HFFc6 (cell line): ENCODE measurements around the gene PFN2. TPM values are rescaled to one million over a fixed set of nuclear protein-coding genes. Genes with fewer than 3 reads are reported as not detected.

ENCODE experiments used
- DNase-seq: peaks from one replicate; pipeline ENCODE4 v3.0.0-alpha.2; 2018
- H3K27ac Mint-ChIP-seq: 2 replicates; pipeline ENCODE4 v1.8.0; 2020; ENCODE audit warnings: mild to moderate bottlenecking, mixed read lengths
- H3K27me3 Mint-ChIP-seq: 2 replicates; pipeline ENCODE4 v1.8.0; 2021; ENCODE audit warnings: mild to moderate bottlenecking, moderate library complexity, mixed read lengths; ENCODE audit not compliant: insufficient read depth
- H3K36me3 Mint-ChIP-seq: 2 replicates; pipeline ENCODE4 v1.8.0; 2021; ENCODE audit warnings: low read depth, mixed read lengths
- H3K4me1 Mint-ChIP-seq: 2 replicates; pipeline ENCODE4 v1.8.0; 2020; ENCODE audit warnings: low read depth, mixed read lengths
- H3K4me3 Mint-ChIP-seq: 2 replicates; pipeline ENCODE4 v1.8.0; 2020; ENCODE audit warnings: mild to moderate bottlenecking, moderate library complexity, mixed read lengths
- H3K9me3 Mint-ChIP-seq: 2 replicates; pipeline ENCODE4 v1.8.0; 2020; ENCODE audit warnings: mild to moderate bottlenecking, mixed read lengths
- CTCF ChIP-seq: fragments of 200-600 bp; sonication (generic); IDR thresholded peaks from 2 replicates; pipeline ENCODE4 v1.5.0; 2021; ENCODE audit warnings: antibody characterized with exemption, mild to moderate bottlenecking
- total RNA-seq, 6 experiments: library from RNA; stranded (reverse); fragmentation: NEBNext Ultra II Directional; extraction: Animal tissue kit (Norgen Biotek cat#: 25700); gene quantifications; 2 replicates in 1 of 6; 3 replicates in 5 of 6; pipeline ENCODE4 v1.2.3, GENCODE V29; 2021

PFN2 gene
- total RNA-seq, 6 experiments from 2014 or later, result 369 to 470 (median 454) TPM

DNA sequence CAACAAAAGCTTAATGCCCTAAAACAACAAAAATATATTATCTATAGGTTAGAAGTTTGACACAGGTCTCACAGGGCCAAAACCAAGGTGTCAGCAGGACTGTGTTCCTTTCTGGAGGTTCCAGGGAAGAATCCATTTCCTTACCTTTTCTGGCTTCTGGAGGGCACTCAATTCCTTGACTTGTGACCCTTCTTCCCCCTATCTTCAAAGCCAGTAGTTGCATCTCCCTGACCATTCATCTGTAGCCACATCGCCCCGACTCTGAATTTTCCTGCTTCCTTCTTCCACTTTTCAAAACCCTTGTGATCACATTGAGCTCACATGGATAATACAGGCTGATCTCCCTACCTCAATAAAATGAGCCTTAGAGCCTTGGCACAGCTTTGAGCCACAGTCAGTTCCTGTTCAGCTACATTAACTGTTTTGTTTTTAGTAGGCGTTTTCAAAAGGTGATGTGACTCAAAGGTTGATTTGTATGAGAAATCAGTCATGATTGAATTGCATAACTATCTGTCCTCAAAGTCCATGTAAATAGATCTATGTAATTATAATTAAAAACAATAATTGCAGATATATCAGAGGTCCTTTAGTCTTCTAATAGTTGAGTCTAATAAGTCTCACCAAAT lies 12.4 kb downstream of the PFN2 start:
- H3K27ac Mint-ChIP-seq, result no peak overlapping the region

GRCh38 chr3:149957361-149958125 lies 13.2 kb downstream of the PFN2 start:
- H3K4me3 Mint-ChIP-seq, result no peak overlapping the region
- peaks cover 25% of the 10 kb centered on the region for H3K36me3 Mint-ChIP-seq
- DNase-seq, result no peak
- TF ChIP-seq CTCF, result no peak
- H3K27ac Mint-ChIP-seq, result no peak overlapping the region
- H3K9me3 Mint-ChIP-seq, result no peaks in the 10 kb centered on the region
- no peaks in the 10 kb centered on the region for H3K27me3 Mint-ChIP-seq
- peaks cover 50% of the 10 kb centered on the region for H3K4me1 Mint-ChIP-seq

More for the DNA sequence above, 12.4 kb downstream of the PFN2 start:
- H3K4me3 Mint-ChIP-seq, result no peak overlapping the region
- no peaks in the 10 kb centered on the region for H3K9me3 Mint-ChIP-seq
- no peaks in the 10 kb centered on the region for H3K27me3 Mint-ChIP-seq
- peaks cover 23% of the 10 kb centered on the region for H3K36me3 Mint-ChIP-seq
- no peak for DNase-seq
- no peak for TF ChIP-seq CTCF
- peaks cover 50% of the 10 kb centered on the region for H3K4me1 Mint-ChIP-seq

GRCh38 chr3:149955449-149955848 lies 15.2 kb downstream of the PFN2 start:
- DNase-seq, result no peak
- H3K27me3 Mint-ChIP-seq, result no peaks in the 10 kb centered on the region; the same call in 1 of the 2 replicates
- peaks cover 34% of the 10 kb centered on the region for H3K36me3 Mint-ChIP-seq
- peak overlapping the region; percentile 27; the same call in 1 of the 2 replicates for H3K27ac Mint-ChIP-seq
- peaks cover 46% of the 10 kb centered on the region for H3K4me1 Mint-ChIP-seq
- H3K9me3 Mint-ChIP-seq, result no peaks in the 10 kb centered on the region
- TF ChIP-seq CTCF, result no peak
- no peak overlapping the region for H3K4me3 Mint-ChIP-seq

GRCh38 chr3:149954812-149955211 lies 15.9 kb downstream of the PFN2 start:
- no peak for DNase-seq
- no peaks in the 10 kb centered on the region for H3K9me3 Mint-ChIP-seq
- peak overlapping the region; percentile 15; the same call in 1 of the 2 replicates for H3K27ac Mint-ChIP-seq
- peaks cover 39% of the 10 kb centered on the region for H3K36me3 Mint-ChIP-seq
- no peaks in the 10 kb centered on the region; the same call in 1 of the 2 replicates for H3K27me3 Mint-ChIP-seq
- peaks cover 41% of the 10 kb centered on the region for H3K4me1 Mint-ChIP-seq
- no peak overlapping the region for H3K4me3 Mint-ChIP-seq
- no peak for TF ChIP-seq CTCF

DNA sequence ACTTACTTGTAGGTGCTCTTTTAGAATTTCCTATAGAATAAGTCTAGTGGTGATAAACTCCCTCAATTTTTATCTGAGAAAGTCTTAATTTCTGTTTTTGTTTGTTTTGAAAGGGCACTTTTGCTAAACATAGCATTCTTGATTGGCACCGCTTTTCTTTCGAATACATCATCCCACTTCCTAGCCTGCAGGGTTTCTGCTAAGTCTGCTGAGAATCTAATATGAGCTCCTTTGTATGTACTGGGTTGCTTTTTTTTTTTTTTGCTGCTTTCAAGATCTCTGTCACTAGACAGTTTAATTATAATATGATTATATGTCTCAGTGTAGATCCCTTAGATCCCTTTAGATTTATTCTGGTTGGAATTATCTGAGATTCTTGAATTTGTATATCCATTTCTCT lies 21.5 kb downstream of the PFN2 start:
- Mint-ChIP-seq H3K36me3 (peaks cover 77% of the 10 kb centered on the region), H3K27me3 (no peaks in the 10 kb centered on the region; the same call in 1 of the 2 replicates), H3K4me1 (no peaks in the 10 kb centered on the region), H3K27ac (no peak overlapping the region), H3K9me3 (peaks cover 16% of the 10 kb centered on the region), H3K4me3 (no peak overlapping the region)
- DNase-seq, result no peak
- no peak for TF ChIP-seq CTCF
